CD4-positive, alpha-beta T cell (primary cell): ENCODE measurements around the gene SOX8. TPM values are rescaled to one million over a fixed set of nuclear protein-coding genes. Genes with fewer than 3 reads are reported as not detected.

Source experiments
- ATAC-seq: fragments of 200-7000 bp; cut with Tn5 transposase; one replicate; pipeline ENCODE4 v1.10.0; 2022; ENCODE audit warnings: mild to moderate bottlenecking; ENCODE audit not compliant: poor library complexity
- CTCF ChIA-PET: fragments of 350-600 bp; sonication (Branson Sonifier 250); formaldehyde crosslinking; loops from one replicate; lab custom pipeline; 2021; ENCODE audit warnings: antibody characterized with exemption, inconsistent platforms; lab: Charles Lee
- POLR2A ChIA-PET: fragments of 350-600 bp; sonication (Branson Sonifier 250); formaldehyde crosslinking; loops from one replicate; lab custom pipeline; 2021; ENCODE audit warnings: antibody characterized with exemption, inconsistent platforms; lab: Charles Lee
- DNase-seq, 14 experiments: peaks; one replicate each; pipeline ENCODE4 v3.0.0-alpha.2; 2013 to 2020; ENCODE audit warnings: mixed read lengths in 2 of 14
- H3K27ac ChIP-seq, 2 donors: one replicate each; pipeline versions ENCODE4 v1.5.1 to v1.7.0; 2013; ENCODE audit warnings: low read length in 2 of 2, low read depth in 1 of 2, mild to moderate bottlenecking in 1 of 2
- H3K27me3 ChIP-seq, 2 experiments: 1 replicate in 1 of 2; 2 replicates in 1 of 2; pipeline versions ENCODE4 v1.6.1 to v1.7.0; 2013; ENCODE audit warnings: low read length in 2 of 2, control low read depth in 1 of 2, mild to moderate bottlenecking in 1 of 2, moderate library complexity in 1 of 2; ENCODE audit not compliant: insufficient read depth in 2 of 2, control insufficient read depth in 1 of 2
- H3K36me3 ChIP-seq: one replicate; pipeline ENCODE4 v1.6.1; 2013; ENCODE audit warnings: low read length, control low read depth; ENCODE audit not compliant: insufficient read depth
- H3K4me1 ChIP-seq: one replicate; pipeline ENCODE4 v1.6.1; 2013; ENCODE audit warnings: low read length, control low read depth; ENCODE audit not compliant: insufficient read depth
- H3K4me3 ChIP-seq: one replicate; pipeline ENCODE4 v1.5.1; 2013; ENCODE audit warnings: mild to moderate bottlenecking, low read length, moderate library complexity
- H3K9me3 ChIP-seq, 2 experiments: 1 replicate in 1 of 2; 2 replicates in 1 of 2; pipeline versions ENCODE4 v1.6.1 to v1.7.0; 2013; ENCODE audit warnings: low read length in 2 of 2, mild to moderate bottlenecking in 2 of 2, control low read depth in 1 of 2, moderate library complexity in 1 of 2; ENCODE audit not compliant: control insufficient read depth in 1 of 2, insufficient read depth in 1 of 2
- H3K27ac Mint-ChIP-seq: one replicate; pipeline ENCODE4 v1.8.0; 2020; ENCODE audit warnings: mixed read lengths
- H3K27me3 Mint-ChIP-seq: one replicate; pipeline ENCODE4 v1.8.0; 2021; ENCODE audit warnings: mixed read lengths
- H3K36me3 Mint-ChIP-seq: one replicate; pipeline ENCODE4 v1.8.0; 2021; ENCODE audit warnings: low read depth, mixed read lengths
- H3K4me1 Mint-ChIP-seq: one replicate; pipeline ENCODE4 v1.8.0; 2021; ENCODE audit warnings: low read depth, mixed read lengths
- H3K4me3 Mint-ChIP-seq: one replicate; pipeline ENCODE4 v1.8.0; 2020; ENCODE audit warnings: mild to moderate bottlenecking, mixed read lengths
- H3K9me3 Mint-ChIP-seq: one replicate; pipeline ENCODE4 v1.8.0; 2020; ENCODE audit warnings: mixed read lengths
- intact Hi-C, 2 experiments: fragments of 100-400 bp; cut with DNase I in 1 of 2; cut with micrococcal nuclease in 1 of 2; formaldehyde crosslinking; loops; one replicate each; pipeline versions ENCODE4 v1.15.1 to v1.9.0; 2023 to 2025; cut with DNase I, micrococcal nuclease
- total RNA-seq, 174 experiments: library from RNA in 2 of 174; stranded (reverse) in 2 of 174; gene quantifications; one replicate each; pipeline ENCODE4 v1.2.3 and lab custom pipeline; 2021 to 2026
- TF ChIP-seq, protein P1 (sequence below): fragments of 200-600 bp; IDR thresholded peaks from one replicate; pipeline ENCODE4 v1.8.0; 2022; ENCODE audit warnings: antibody characterized with exemption, mild to moderate bottlenecking

SOX8 gene
- total RNA-seq, 2 experiments from 2014 or later = 1.4 to 2.3 TPM

DNA sequence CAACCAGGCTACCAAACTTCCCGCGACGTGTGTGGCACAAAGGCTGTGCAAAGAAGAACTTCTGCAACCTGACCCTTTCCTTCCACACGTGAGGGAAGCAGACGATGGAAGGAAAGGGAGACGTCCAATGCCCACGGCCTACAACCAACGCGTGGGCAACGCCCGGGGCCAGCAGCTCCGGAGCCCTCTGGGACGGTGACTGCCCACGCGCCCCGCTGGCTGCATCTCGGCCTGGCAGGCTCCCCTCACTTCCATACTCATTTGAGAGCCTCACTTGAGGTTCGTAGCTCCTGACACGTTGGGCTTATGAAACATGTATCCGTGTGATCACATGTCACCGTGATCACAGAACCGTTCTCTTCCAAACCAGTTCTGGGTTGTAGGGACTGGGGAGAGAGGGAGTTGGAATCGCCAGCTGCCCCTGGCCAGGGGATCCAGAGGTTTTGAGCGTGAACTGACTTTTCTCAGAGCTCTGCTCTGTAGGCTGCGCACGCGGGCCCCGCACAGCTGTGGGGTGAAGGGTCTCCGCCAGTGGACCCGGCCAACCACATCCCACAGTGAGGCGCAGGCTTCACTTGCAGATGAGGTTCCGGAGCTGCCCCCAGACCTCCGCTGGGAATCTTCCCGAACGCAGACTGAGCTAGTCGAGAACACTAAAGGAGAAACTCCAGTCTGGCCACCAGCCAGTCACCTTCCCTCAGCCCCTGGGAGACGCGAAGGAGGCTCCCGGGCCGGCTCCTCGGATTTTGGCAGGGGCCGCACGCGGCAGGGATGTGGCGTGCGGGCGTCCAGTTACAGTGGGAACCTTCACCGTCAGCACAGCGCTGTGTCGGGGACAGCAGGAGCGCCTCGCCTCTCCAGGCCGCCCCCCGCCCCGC lies 11.8 kb upstream of the SOX8 start:
- H3K4me3 ChIP-seq = peak overlapping the region; percentile 66
- CTCF ChIA-PET = no interaction called here

DNA sequence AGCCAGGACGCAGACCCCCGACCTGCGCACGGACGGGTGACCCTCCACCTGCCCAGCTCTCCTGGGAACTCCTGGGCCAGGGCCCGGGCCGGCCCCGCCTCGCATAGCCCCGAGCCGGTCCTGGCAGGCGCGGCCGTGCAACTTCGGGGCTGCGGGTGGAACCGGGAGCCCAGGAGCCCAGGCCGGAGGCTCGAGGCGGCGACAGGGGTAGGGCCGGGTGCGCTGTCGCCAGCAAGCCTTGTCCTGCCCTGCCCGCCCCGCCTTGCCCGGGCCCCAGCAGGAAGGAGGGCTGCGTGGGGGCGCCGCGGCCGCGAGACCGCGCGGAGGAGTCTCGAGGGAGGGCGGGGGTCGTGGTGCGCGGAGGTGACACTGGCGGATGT lies 11.2 kb upstream of the SOX8 start:
- H3K9me3 Mint-ChIP-seq = no peaks in the 10 kb centered on the region
- H3K27ac Mint-ChIP-seq = no peak overlapping the region
- H3K4me3 ChIP-seq = peak overlapping the region; percentile 66
- ATAC-seq = peak; percentile 34
- no peaks in the 10 kb centered on the region for H3K27me3 Mint-ChIP-seq
- POLR2A ChIA-PET = interaction anchor here (1.0 to 1.5 kb wide), 2 partner anchors 11 to 27 kb away, joined by 6 read pairs; partner anchors contain the start of gene SOX8
- peak overlapping the region; percentile 44 to 53 for H3K27ac ChIP-seq
- CTCF ChIA-PET = no interaction called here
- peaks cover 0 to 9% of the 10 kb centered on the region in 2 experiments for H3K9me3 ChIP-seq
- peaks cover 30% of the 10 kb centered on the region for H3K4me1 ChIP-seq
- H3K36me3 Mint-ChIP-seq = peaks cover 24% of the 10 kb centered on the region
- intact Hi-C loops = loop anchor here in 1 of 2 experiments (1.0 to 5.0 kb wide), 3 partner anchors 163 to 182 kb away; partner anchors contain the start of genes CACNA1H, CHTF18 and RPUSD1
- TF ChIP-seq, protein P1, sequence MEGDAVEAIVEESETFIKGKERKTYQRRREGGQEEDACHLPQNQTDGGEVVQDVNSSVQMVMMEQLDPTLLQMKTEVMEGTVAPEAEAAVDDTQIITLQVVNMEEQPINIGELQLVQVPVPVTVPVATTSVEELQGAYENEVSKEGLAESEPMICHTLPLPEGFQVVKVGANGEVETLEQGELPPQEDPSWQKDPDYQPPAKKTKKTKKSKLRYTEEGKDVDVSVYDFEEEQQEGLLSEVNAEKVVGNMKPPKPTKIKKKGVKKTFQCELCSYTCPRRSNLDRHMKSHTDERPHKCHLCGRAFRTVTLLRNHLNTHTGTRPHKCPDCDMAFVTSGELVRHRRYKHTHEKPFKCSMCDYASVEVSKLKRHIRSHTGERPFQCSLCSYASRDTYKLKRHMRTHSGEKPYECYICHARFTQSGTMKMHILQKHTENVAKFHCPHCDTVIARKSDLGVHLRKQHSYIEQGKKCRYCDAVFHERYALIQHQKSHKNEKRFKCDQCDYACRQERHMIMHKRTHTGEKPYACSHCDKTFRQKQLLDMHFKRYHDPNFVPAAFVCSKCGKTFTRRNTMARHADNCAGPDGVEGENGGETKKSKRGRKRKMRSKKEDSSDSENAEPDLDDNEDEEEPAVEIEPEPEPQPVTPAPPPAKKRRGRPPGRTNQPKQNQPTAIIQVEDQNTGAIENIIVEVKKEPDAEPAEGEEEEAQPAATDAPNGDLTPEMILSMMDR = no peak
- peaks cover 32% of the 10 kb centered on the region for H3K4me1 Mint-ChIP-seq
- H3K36me3 ChIP-seq = peaks cover 14% of the 10 kb centered on the region
- no peak for DNase-seq
- H3K27me3 ChIP-seq = no peaks in the 10 kb centered on the region
- peak overlapping the region; percentile 86 for H3K4me3 Mint-ChIP-seq

More for the DNA sequence above, 11.8 kb upstream of the SOX8 start:
- Histone ChIP-seq H3K9me3 (peaks cover 0 to 9% of the 10 kb centered on the region in 2 experiments), H3K36me3 (peaks cover 14% of the 10 kb centered on the region), H3K27ac (peak overlapping the region in 1 of 2 donors; percentile 53), H3K4me1 (peaks cover 37% of the 10 kb centered on the region), H3K27me3 (no peaks in the 10 kb centered on the region)
- TF ChIP-seq, protein P1 = no peak
- DNase-seq (no peak), ATAC-seq (no peak)
- Mint-ChIP-seq H3K36me3 (peaks cover 30% of the 10 kb centered on the region), H3K27me3 (no peaks in the 10 kb centered on the region), H3K9me3 (no peaks in the 10 kb centered on the region), H3K4me1 (peaks cover 39% of the 10 kb centered on the region), H3K4me3 (peak overlapping the region; percentile 86), H3K27ac (peak overlapping the region; percentile 20)
- intact Hi-C loops = loop anchor here in 1 of 2 experiments (1.0 to 5.0 kb wide), 3 partner anchors 162 to 183 kb away; partner anchors contain the start of genes CACNA1H, CHTF18 and RPUSD1
- POLR2A ChIA-PET = interaction anchor here (1.0 to 1.5 kb wide), 2 partner anchors 12 to 28 kb away, joined by 6 read pairs; partner anchors contain the start of gene SOX8

DNA sequence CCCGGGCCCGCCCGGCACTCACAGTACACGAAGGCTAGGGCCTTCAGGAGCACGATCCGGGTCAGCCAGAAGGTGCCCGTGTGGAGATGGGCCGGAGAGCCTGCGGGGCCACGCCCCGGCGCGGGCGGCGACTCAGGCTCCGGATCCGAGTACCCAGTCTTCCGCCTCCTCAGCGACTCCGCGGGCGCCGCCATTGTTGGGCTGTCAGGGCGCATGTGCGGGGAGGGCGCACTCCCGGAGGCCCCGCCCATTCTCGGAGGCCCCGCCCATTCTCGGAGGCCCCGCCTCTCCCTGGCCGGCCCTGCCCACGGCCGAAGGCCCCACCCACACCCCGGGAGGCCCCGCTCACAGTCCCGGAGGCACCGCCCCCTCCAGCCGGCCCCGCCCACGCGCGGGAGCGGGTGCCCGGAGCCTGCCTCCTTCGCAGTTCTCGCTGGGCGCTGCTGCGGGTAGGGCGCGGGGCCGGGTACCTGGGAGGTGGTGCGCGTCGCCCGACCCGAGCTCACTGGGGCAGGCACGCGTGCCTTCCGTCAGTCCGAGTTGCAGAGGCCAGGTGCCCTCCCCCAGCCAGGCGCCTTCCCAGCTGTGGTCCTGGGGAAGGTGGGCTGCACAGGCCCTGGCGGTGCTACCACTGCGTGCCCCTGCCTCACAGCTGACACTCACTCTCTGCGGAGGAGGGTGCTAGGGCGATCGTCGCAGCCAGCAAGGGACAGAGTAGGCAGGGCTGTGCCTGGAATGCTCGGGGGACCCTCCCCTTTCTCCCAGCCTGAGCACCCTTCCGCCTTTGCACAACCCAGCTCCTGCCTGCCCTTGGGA lies 10.6 kb upstream of the SOX8 start, which contains the start of gene LMF1:
Gene LMF1 (minus strand): TSS at position 219 of the 816 bp plus-strand sequence. CDS start 4 bp downstream, at position 215.
- peak within 1 kb of the TSS; percentile 66 for H3K27ac Mint-ChIP-seq
- no peaks in the 10 kb centered on the region for H3K9me3 Mint-ChIP-seq
- H3K4me1 Mint-ChIP-seq = peaks cover 27% of the 10 kb centered on the region
- peak within 1 kb of the TSS; percentile 90 for H3K4me3 Mint-ChIP-seq
- H3K4me3 ChIP-seq = peak within 1 kb of the TSS; percentile 66
- H3K27me3 Mint-ChIP-seq = no peaks in the 10 kb centered on the region
- POLR2A ChIA-PET = interaction anchor here (1.7 to 3.2 kb wide), 2 partner anchors 10 to 27 kb away, joined by 6 to 24 read pairs; partner anchors contain the start of gene SOX8
- CTCF ChIA-PET = no interaction called here
- no peaks in the 10 kb centered on the region for H3K27me3 ChIP-seq
- DNase-seq (peak; percentile 92 to 100 (median 96)), ATAC-seq (peak; percentile 96)
- TF ChIP-seq, protein P1 = no peak
- intact Hi-C loops = loop anchor here in 1 of 2 experiments (1.0 to 5.0 kb wide), 4 partner anchors 9 to 183 kb away; partner anchors contain the start of genes CACNA1H, CHTF18 and RPUSD1
- peaks cover 10% of the 10 kb centered on the region for H3K36me3 ChIP-seq
- H3K27ac ChIP-seq = peak within 1 kb of the TSS; percentile 44 to 53
- H3K9me3 ChIP-seq = peaks cover 0 to 3% of the 10 kb centered on the region in 2 experiments
- peaks cover 30% of the 10 kb centered on the region for H3K4me1 ChIP-seq
- H3K36me3 Mint-ChIP-seq = peaks cover 18% of the 10 kb centered on the region
